Measurements from ENCODE around the gene C4BPB.

The C4BPB gene

GRCh38 chr1:207081088-207081487, 7.6 kb upstream of the C4BPB start:
- TF ChIP-seq TCF12 (IDR thresholded peaks at IDR 0.05; ENCODE audit: low read depth) (no peak), RAD21 (IDR thresholded peaks at IDR 0.05; ENCODE audit: low read depth) (no peak), MAX (IDR thresholded peaks at IDR 0.05) (no peak), NFIC (IDR thresholded peaks at IDR 0.05) (no peak), TAF1 (IDR thresholded peaks at IDR 0.05; ENCODE audit: low read depth) (no peak), USF1 (IDR thresholded peaks at IDR 0.05) (no peak), FOXM1 (IDR thresholded peaks at IDR 0.05; ENCODE audit: borderline replicate concordance, low read depth) (no peak), YY1 (IDR thresholded peaks at IDR 0.05; ENCODE audit: low read depth) (no peak), CEBPB (IDR thresholded peaks at IDR 0.05) (no peak), CREB1 (IDR thresholded peaks at IDR 0.05; ENCODE audit: low read depth) (no peak), EP300 (IDR thresholded peaks at IDR 0.05; ENCODE audit: borderline replicate concordance) (no peak), REST (IDR thresholded peaks at IDR 0.05; ENCODE audit: low read depth) (no peak), ZBTB7A (IDR thresholded peaks at IDR 0.05; ENCODE audit: low read depth) (no peak), TEAD4 (IDR thresholded peaks at IDR 0.05) (no peak), EGR1 (IDR thresholded peaks at IDR 0.05) (no peak)

- TF ChIP-seq EGR1 (IDR thresholded peaks at IDR 0.05), result no peak
- no peak for TF ChIP-seq RAD21 (IDR thresholded peaks at IDR 0.05; ENCODE audit: low read depth)
- no peak for TF ChIP-seq EP300 (IDR thresholded peaks at IDR 0.05; ENCODE audit: borderline replicate concordance)
- TF ChIP-seq MAX (IDR thresholded peaks at IDR 0.05), result no peak
- no peak for TF ChIP-seq REST (IDR thresholded peaks at IDR 0.05; ENCODE audit: low read depth)
- no peak for TF ChIP-seq USF1 (IDR thresholded peaks at IDR 0.05)
- TF ChIP-seq CEBPB (IDR thresholded peaks at IDR 0.05), result no peak
- no peak for TF ChIP-seq NFIC (IDR thresholded peaks at IDR 0.05)
- no peak for TF ChIP-seq TCF12 (IDR thresholded peaks at IDR 0.05; ENCODE audit: low read depth)
- no peak for TF ChIP-seq YY1 (IDR thresholded peaks at IDR 0.05; ENCODE audit: low read depth)
- TF ChIP-seq TAF1 (IDR thresholded peaks at IDR 0.05; ENCODE audit: low read depth), result no peak
- no peak for TF ChIP-seq TEAD4 (IDR thresholded peaks at IDR 0.05)
- TF ChIP-seq FOXM1 (IDR thresholded peaks at IDR 0.05; ENCODE audit: borderline replicate concordance, low read depth), result no peak
- no peak for TF ChIP-seq ZBTB7A (IDR thresholded peaks at IDR 0.05; ENCODE audit: low read depth)
- TF ChIP-seq CREB1 (IDR thresholded peaks at IDR 0.05; ENCODE audit: low read depth), result no peak
These were observed 6.9 kb upstream of the C4BPB start for GRCh38 chr1:207081806-207082205.

GRCh38 chr1:207084232-207084631, 4.4 kb upstream of the C4BPB start:
- TF ChIP-seq YY1 (IDR thresholded peaks at IDR 0.05; ENCODE audit: low read depth), result no peak
- no peak for TF ChIP-seq NFIC (IDR thresholded peaks at IDR 0.05)
- no peak for TF ChIP-seq EP300 (IDR thresholded peaks at IDR 0.05; ENCODE audit: borderline replicate concordance)
- no peak for TF ChIP-seq FOXM1 (IDR thresholded peaks at IDR 0.05; ENCODE audit: borderline replicate concordance, low read depth)
- TF ChIP-seq EGR1 (IDR thresholded peaks at IDR 0.05), result no peak
- TF ChIP-seq TAF1 (IDR thresholded peaks at IDR 0.05; ENCODE audit: low read depth), result no peak
- no peak for TF ChIP-seq ZBTB7A (IDR thresholded peaks at IDR 0.05; ENCODE audit: low read depth)
- no peak for TF ChIP-seq RAD21 (IDR thresholded peaks at IDR 0.05; ENCODE audit: low read depth)
- no peak for TF ChIP-seq CREB1 (IDR thresholded peaks at IDR 0.05; ENCODE audit: low read depth)
- no peak for TF ChIP-seq TEAD4 (IDR thresholded peaks at IDR 0.05)
- TF ChIP-seq USF1 (IDR thresholded peaks at IDR 0.05), result no peak
- no peak for TF ChIP-seq TCF12 (IDR thresholded peaks at IDR 0.05; ENCODE audit: low read depth)
- TF ChIP-seq CEBPB (IDR thresholded peaks at IDR 0.05), result no peak
- no peak for TF ChIP-seq REST (IDR thresholded peaks at IDR 0.05; ENCODE audit: low read depth)

GRCh38 chr1:207084701-207085180, 3.9 kb upstream of the C4BPB start:
- no peak for TF ChIP-seq NFIC (IDR thresholded peaks at IDR 0.05)
- peak; percentile 78 for TF ChIP-seq RAD21 (IDR thresholded peaks at IDR 0.05; ENCODE audit: low read depth)
- no peak for TF ChIP-seq TCF12 (IDR thresholded peaks at IDR 0.05; ENCODE audit: low read depth)
